Nephron (organoid): ENCODE results near the gene VWF.
"Not testable (repeated sequence)": the region's sequence is repeated elsewhere in the genome, so short reads cannot be mapped to it uniquely, and the experiment has no call there.

Experiments used
- H3K27ac Mint-ChIP-seq, 3 experiments: 2 replicates each; pipeline ENCODE4 v1.8.0; 2020; ENCODE audit warnings: mixed read lengths in 3 of 3, mild to moderate bottlenecking in 2 of 3, moderate library complexity in 1 of 3
- H3K27me3 Mint-ChIP-seq: 2 replicates; pipeline ENCODE4 v1.8.0; 2021; ENCODE audit warnings: low read depth, mild to moderate bottlenecking, moderate library complexity, mixed read lengths
- H3K36me3 Mint-ChIP-seq: 2 replicates; pipeline ENCODE4 v1.8.0; 2020; ENCODE audit warnings: low read depth, mixed read lengths
- H3K4me1 Mint-ChIP-seq: 2 replicates; pipeline ENCODE4 v1.8.0; 2020; ENCODE audit warnings: mixed read lengths
- H3K4me3 Mint-ChIP-seq, 3 experiments: 2 replicates each; pipeline ENCODE4 v1.8.0; 2020; ENCODE audit warnings: mild to moderate bottlenecking in 3 of 3, mixed read lengths in 3 of 3, moderate library complexity in 2 of 3
- H3K9me3 Mint-ChIP-seq: 2 replicates; pipeline ENCODE4 v1.8.0; 2020; ENCODE audit warnings: mixed read lengths
- TF ChIP-seq, protein P1 (sequence below), 3 experiments: fragments of 200-600 bp; sonication (generic); IDR thresholded peaks; one replicate each; pipeline ENCODE4 v1.5.0; 2021; ENCODE audit warnings: antibody characterized with exemption in 3 of 3; ENCODE audit not compliant: unreplicated experiment in 3 of 3

Gene VWF

DNA sequence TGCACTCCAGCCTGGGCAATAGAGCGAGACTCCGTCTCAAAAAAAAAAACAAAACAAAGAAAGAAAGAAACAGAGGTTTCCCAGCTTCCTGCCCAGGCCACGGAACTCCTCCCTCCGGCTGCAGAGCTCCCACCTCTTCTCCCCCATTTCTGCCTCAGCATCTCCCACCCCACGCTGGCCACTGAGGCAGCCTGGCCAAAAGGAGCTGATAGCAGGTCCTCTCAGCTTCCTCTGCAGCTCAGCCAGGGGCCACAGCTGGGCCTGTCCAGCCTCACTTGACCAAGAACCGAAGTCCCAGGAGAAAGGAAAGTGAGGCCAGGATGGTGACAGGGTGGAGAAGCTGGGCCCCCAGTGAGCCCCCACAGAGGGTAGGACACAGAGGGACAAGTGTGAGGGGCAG, 42.3 kb upstream of the VWF start:
- peaks cover 16% of the 10 kb centered on the region for H3K4me1 Mint-ChIP-seq
- no peaks in the 10 kb centered on the region for H3K9me3 Mint-ChIP-seq
- H3K27ac Mint-ChIP-seq = no peak overlapping the region
- TF ChIP-seq, protein P1, sequence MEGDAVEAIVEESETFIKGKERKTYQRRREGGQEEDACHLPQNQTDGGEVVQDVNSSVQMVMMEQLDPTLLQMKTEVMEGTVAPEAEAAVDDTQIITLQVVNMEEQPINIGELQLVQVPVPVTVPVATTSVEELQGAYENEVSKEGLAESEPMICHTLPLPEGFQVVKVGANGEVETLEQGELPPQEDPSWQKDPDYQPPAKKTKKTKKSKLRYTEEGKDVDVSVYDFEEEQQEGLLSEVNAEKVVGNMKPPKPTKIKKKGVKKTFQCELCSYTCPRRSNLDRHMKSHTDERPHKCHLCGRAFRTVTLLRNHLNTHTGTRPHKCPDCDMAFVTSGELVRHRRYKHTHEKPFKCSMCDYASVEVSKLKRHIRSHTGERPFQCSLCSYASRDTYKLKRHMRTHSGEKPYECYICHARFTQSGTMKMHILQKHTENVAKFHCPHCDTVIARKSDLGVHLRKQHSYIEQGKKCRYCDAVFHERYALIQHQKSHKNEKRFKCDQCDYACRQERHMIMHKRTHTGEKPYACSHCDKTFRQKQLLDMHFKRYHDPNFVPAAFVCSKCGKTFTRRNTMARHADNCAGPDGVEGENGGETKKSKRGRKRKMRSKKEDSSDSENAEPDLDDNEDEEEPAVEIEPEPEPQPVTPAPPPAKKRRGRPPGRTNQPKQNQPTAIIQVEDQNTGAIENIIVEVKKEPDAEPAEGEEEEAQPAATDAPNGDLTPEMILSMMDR (IDR thresholded peaks at IDR 0.05; ENCODE audit: unreplicated experiment in 3 of 3) = no peak
- H3K27me3 Mint-ChIP-seq = peaks cover 9% of the 10 kb centered on the region
- no peaks in the 10 kb centered on the region for H3K36me3 Mint-ChIP-seq
- no peak overlapping the region for H3K4me3 Mint-ChIP-seq

DNA sequence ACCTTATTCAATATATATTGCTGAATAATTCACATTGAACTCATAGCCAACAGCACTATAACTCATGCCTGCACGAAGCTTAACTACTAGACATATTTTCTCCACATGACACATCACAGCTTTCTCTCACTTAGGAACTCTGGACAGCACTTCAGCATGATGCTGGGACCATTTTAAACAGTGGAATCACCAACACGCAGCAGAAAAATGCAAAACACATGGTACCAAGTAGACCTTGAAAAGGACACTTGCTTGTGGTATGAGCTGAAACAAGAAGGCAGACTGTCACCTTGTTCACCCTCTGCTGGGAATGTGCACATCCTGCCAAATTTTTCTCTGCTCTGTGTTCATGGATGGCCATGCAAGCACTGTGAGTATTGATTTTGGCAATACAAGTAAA, 40.9 kb upstream of the VWF start:
- H3K9me3 Mint-ChIP-seq = no peaks in the 10 kb centered on the region

DNA sequence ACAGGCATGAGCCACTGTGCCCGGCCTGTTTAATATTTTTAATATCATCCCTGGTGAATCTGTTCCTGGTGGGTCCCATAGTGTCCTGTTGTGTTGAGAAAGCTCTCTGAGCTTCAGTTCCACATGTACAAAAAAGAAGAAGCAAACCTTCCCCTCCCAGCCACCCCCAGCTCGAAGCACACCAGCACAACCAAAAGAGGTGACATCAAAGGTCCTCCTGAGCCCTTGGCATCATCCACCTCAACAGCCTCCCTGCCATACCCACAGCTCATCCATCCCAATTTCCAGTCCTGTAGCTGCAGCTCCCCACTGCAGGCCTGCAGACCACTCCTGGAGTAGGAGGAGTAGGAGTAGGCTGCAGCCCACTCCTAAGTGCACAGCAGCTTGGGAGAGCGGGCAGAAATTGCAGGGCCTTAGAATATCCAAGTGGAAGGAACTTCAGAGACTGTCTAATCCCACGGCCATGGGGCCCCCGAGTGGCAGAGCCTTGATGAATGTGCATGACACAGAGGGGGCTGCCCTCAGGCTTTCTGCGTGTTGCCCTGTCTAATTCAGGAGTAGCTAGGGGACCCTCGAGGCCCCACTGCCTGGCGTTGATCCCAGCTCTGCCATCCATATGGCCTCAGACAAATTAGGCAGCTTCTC, 39.1 kb upstream of the VWF start:
- H3K4me3 Mint-ChIP-seq = no peak overlapping the region
- peaks cover 33% of the 10 kb centered on the region for H3K4me1 Mint-ChIP-seq
- peaks cover 8% of the 10 kb centered on the region for H3K27me3 Mint-ChIP-seq
- H3K27ac Mint-ChIP-seq = no peak overlapping the region
- no peaks in the 10 kb centered on the region for H3K36me3 Mint-ChIP-seq
- TF ChIP-seq, protein P1 (IDR thresholded peaks at IDR 0.05; ENCODE audit: unreplicated experiment in 3 of 3) = no peak
- no peaks in the 10 kb centered on the region for H3K9me3 Mint-ChIP-seq

More for the DNA sequence above, 40.9 kb upstream of the VWF start:
- Mint-ChIP-seq H3K4me3 (no peak overlapping the region), H3K27ac (peak overlapping the region in 1 of 3 experiments; percentile 50), H3K4me1 (peaks cover 28% of the 10 kb centered on the region), H3K27me3 (peaks cover 9% of the 10 kb centered on the region), H3K36me3 (no peaks in the 10 kb centered on the region)
- TF ChIP-seq, protein P1 (IDR thresholded peaks at IDR 0.05; ENCODE audit: unreplicated experiment in 3 of 3) = no peak

- H3K9me3 Mint-ChIP-seq = no peaks in the 10 kb centered on the region
- H3K27ac Mint-ChIP-seq = peak overlapping the region; percentile 38 to 57 (median 43)
- no peak overlapping the region for H3K4me3 Mint-ChIP-seq
- H3K27me3 Mint-ChIP-seq = no peaks in the 10 kb centered on the region
- TF ChIP-seq, protein P1 (IDR thresholded peaks at IDR 0.05; ENCODE audit: unreplicated experiment in 3 of 3) = no peak
- H3K4me1 Mint-ChIP-seq = peaks cover 29% of the 10 kb centered on the region
- no peaks in the 10 kb centered on the region for H3K36me3 Mint-ChIP-seq
Measured at GRCh38 chr12:6161124-6161882, 36.8 kb upstream of the VWF start.

- not testable (repeated sequence) for H3K36me3 Mint-ChIP-seq, H3K27me3 Mint-ChIP-seq, H3K9me3 Mint-ChIP-seq, H3K4me3 Mint-ChIP-seq
- H3K4me1 Mint-ChIP-seq = peaks cover 29% of the 10 kb centered on the region
- peak overlapping the region in 2 of 3 experiments; percentile 20 to 38 for H3K27ac Mint-ChIP-seq
Measured at GRCh38 chr12:6160049-6160649, 35.7 kb upstream of the VWF start.

- H3K4me3 Mint-ChIP-seq, H3K27me3 Mint-ChIP-seq, H3K27ac Mint-ChIP-seq, H3K36me3 Mint-ChIP-seq, H3K9me3 Mint-ChIP-seq: not testable (repeated sequence)
- H3K4me1 Mint-ChIP-seq = peaks cover 29% of the 10 kb centered on the region
Measured at GRCh38 chr12:6159166-6160011, 34.9 kb upstream of the VWF start.
